ENCODE results near the gene DIP2C.
"Not testable (repeated sequence)": the region's sequence is repeated elsewhere in the genome, so short reads cannot be mapped to it uniquely, and the experiment has no call there.

Gene DIP2C

DNA sequence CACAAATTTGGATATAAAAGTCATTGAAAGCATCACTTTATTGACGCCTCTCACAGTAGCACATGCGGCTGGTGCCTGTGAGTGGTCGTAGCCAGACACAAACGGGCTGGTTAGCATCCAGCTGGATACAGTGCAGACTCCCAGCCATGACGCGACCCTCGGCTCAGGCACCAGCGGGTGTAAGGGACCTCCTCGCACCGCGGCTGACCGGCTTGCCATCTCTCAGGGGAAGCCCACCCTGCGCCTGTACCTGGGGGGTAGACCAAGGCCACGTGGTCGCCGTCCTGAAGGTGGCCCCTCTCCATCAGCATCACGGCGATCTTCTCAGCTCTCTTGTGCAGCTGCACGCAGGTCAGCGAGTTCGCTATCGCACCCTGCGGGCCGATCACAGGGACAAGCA lies 340.4 kb downstream of the DIP2C start:
- DNase-seq (ENCODE audit: low spot score), result no peak

DNA sequence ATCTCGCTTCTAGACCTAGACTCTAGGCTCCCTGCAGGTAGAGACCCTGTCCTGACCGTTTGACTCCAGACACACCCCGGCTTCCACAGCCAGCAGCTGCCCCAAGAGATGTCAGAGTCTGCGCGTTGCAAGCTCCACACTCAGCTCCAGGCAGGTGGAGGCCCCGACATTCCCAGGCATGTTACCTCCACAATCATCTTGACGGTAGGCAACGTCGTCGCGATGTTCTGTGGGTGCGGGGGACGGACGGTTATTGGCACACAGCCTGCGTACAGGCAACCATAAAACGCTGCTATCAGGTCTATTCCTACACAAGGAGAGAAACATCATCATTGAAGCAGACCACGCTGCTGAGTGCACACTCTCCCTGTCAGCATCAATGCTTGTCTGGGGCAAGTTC lies 341.0 kb downstream of the DIP2C start:
- no peak for DNase-seq (ENCODE audit: low spot score)

DNA sequence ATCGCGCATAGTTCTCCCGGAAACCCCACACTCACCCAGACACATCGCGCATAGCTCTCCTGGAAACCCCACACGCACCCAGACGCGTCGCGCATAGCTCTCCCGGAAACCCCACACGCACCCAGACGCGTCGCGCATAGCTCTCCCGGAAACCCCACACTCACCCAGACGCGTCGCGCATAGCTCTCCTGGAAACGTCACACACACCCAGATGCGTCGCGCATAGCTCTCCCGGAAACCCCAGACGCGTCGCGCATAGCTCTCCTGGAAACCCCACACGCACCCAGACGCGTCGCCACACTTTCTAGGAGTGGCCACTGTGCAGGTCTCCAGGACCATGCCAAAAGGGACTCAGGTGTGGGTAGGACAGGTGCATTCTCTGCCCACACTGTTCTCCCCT lies 341.7 kb downstream of the DIP2C start:
- not testable (repeated sequence) for DNase-seq (ENCODE audit: low spot score)

DNA sequence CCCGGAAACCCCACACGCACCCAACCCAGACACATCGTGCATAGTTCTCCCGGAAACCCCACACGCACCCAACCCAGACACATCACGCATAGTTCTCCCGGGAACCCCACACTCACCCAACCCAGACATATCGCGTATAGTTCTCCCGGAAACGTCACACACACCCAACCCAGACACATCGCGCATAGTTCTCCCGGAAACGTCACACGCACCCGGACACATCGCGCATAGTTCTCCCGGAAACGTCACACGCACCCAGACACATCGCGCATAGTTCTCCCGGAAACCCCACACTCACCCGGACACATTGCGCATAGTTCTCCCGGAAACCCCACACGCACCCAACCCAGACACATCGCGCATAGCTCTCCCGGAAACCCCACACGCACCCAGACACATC lies 342.3 kb downstream of the DIP2C start:
- not testable (repeated sequence) for DNase-seq (ENCODE audit: low spot score)

DNA sequence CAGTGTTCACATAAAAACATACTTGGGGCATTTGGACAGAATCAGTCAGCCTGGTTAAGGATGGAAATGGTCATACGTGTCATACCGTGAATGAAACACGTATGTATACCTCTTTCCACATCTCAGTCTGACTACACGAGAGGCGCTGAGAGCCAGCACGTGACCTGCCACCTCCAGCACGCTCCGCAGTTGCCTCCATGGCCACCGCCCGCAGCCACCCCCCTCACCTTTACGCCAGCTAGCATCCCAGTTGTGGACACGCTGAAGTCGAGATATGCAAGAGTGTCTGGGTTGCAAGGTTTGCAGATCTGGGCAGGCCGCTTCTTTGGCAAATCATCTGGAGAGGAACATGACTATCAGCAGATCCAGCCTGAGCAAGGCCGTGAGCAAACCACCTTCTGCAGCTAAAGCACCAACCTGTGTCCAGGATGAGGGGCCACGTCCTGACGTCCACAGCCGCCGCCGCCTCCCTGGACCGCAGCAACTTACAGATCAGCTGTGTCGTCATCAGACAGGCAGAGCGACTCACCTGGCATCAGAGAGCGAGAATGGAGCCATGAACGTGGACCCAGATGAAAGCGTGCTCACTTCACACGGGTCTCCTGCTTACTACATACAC lies 344.8 kb downstream of the DIP2C start:
- no peak for DNase-seq (ENCODE audit: low spot score)

DNA sequence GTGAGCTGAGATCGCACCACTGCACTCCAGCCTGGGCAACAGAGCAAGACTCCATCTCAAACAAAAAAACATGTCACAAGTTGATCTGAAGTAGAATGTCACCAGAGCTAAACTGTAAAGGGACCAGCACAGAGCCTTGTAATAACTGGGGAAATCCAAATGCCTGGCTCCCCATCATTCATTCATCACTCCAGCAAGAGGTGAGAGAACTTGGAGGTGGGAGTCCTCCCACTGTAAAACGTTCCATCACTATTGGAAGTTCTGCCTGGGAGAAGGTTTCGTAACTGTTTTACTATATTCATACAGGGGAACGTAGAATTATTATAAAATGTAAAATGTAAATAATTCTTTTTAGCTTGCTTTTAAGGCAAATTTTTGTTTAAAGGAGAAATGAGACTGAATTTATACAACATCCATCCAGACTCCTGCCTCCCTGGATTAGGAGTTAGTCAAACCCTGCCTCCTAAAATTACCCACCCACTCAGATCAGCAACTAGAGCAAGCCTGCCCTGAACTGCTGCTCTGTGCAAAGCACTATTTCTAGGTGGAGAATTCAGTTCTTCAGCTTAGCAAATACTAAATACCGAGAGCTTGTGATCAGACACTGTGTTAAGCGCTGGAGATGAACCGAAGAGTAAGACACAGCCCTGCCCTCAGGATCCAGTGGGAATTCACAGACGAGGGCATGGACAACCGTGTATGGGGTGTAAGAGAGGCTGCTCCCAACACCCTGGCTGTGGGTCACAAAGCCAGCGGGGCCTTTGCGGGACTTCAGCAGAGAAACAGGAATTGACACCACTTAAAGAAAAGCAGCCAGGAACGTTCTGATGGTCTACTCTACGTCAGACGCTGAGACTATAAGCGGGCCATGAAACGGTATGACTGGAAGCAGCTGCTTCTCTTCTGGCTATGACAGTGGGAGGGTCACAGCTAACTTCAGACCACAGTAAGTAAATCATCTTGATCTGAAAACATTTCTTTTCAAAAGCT lies 345.9 kb downstream of the DIP2C start:
- DNase-seq (ENCODE audit: low spot score), result no peak

DNA sequence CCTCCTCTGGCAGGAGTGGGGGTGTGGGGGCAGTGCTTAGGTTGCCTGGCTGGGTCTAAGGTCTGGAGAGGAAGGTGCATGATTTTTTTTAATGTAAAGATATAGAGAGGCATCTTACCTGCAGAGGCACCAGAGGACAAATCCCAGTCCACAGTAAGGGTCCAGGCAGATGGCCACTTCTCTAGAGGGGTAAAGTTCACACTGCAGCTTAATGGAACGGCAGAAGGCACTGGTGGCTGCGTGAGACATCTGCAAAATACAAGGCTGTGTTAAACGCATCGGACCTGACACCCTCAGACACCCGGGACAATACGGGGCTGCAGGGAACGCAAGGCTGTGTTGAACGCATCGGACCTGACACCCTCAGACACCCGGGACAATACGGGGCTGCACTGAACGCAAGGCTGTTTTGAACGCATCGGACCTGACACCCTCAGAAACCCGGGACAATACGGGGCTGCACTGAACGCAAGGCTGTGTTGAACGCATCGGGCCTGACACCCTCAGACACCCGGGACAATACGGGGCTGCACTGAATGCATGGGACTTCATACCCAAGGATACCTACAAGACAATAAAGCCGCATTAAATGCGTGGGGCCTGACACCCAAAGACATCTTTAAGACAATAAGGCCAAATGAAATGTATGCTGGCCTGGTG lies 348.3 kb downstream of the DIP2C start:
- DNase-seq (ENCODE audit: low spot score), result no peak

DNA sequence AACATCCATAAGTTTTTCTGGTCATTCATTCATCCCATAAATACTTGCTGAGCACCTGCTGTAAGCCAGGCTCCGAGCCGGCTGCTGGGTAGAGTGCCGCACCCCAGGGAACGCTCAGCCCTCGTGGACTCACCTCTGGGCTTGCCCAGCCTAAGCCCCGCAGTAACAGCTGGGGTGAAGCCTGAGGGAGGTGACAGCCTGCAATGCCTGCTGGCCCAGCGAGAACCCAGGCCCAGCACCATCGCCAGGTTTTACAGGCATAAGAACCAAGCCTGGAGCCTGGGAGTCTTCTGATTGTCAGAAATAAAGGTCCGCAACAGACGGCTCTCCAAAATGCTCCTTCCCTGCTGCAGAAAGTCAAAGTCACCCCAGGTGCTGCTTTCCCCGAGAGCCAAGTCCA lies 348.8 kb downstream of the DIP2C start:
- DNase-seq (ENCODE audit: low spot score), result no peak

DNA sequence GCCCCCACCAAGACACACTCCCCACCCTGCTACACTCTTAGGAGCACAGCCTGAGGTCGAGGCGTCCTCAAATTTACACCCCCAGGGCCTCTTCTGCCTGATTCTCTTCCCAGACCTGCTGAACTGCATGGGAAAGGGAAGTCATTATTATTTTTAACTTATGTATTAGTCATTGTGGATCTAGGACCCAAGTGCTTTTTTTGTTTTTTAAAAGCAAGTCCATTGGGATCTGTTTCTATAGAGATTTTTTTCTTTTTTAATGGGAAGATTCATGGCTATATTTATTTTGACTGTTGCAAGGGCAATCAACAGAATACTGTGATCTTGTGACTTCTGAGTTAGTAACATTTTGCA lies 350.5 kb downstream of the DIP2C start:
- DNase-seq (ENCODE audit: low spot score), result no peak

DNA sequence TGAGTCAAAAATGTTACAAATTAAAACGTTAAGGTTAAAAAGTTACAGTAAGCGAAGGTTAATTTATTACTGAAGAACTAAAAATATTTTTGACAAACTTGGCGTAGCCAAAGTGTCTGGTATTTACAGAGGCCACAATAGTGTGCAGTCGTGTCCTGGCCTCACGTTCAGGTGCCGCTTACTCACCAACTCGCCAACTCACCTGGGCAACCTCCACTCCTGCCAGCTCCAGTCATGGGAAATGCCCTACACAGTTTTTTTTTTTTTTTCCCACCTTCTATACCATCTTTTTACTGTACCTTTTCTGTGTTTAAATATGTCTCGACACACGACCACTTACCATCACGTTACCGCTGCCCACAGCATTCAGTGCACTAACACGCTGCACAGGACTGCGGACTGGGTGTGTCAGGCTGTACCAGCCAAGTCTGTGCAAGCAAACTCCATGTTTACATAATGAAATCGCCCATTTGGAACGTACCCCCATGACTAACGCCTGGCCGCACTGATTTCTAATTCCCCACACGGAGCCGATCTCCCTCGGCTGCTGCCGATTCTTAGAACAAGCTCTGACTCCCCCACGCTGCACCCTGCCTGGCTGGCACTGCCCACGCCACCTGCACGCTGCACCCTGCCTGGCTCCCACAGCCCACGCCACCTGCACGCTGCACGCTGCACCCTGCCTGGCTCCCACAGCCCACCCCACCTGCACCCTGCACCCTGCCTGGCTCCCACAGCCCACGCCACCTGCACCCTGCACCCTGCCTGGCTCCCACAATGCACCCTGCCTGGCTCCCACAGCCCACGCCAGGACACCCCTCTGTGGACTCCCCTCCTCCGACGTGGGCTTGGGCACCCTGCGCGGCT lies 351.1 kb downstream of the DIP2C start:
- no peak for DNase-seq (ENCODE audit: low spot score)

DNA sequence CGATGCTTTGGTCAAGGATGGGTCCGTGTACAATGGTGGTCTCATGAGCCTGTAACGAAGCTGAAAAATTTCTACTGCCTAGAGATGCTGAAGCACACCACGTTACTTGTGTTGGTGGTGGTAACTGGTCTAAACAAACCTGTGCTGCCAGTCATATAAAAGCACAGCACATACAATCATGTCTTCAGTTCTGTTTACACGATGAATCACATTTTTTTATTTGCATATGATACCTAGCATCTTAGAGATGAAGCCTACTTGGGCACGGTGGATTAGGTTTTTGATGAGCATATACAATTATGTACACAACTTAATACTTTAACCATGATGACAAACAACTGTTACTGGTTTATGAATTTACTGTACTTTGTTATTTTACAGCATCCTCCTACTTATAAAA lies 353.2 kb downstream of the DIP2C start:
- DNase-seq (ENCODE audit: low spot score), result no peak

DNA sequence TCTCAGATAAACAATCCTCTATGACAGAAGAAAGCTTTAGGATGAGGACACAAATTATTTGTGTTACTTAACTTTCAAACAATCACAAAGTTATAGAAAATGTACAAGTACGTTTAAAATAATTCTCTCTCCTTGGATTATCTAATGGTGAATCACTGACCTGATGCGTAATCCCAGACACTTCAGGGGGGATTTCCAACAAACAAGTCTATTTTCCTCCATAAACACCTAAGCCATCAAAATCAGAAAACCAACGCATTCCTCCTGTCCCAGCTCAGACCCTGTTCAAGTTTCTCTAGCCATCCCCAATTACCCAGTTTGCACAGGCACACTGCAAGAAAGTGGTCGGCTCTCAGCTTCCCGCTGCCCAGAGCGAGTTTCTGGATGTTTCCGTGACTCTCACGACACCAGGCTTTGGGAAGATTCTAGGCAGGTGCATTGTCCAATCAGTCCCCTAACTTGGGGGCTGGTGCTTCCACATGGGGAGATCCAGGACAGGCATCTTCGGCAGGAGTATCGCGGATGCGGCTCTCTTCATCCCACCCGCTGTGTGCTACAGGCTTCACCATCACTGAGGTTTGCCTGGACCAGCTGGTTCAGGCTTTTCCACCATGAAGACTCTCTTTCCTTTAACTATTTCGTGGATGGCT lies 354.2 kb downstream of the DIP2C start:
- no peak for DNase-seq (ENCODE audit: low spot score)

DNA sequence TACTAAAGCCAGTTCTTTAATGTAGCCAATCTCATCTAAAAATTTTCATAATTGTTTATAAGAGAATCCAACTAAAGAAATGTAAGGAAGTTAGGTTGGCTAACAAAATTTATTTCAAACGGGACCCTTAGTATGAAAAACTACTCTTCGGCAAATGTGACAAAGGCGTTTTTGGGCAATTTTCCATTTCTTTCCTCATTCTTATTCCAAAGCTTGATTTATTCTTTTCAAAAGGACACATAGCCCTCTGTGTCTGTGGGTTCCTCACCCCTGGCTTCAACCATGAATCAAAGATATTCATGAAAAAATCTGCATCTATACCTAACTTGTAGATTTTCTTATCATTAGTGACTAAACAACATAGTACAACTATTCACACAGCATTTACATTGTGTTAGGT lies 358.3 kb downstream of the DIP2C start:
- DNase-seq (ENCODE audit: low spot score), result no peak

DNA sequence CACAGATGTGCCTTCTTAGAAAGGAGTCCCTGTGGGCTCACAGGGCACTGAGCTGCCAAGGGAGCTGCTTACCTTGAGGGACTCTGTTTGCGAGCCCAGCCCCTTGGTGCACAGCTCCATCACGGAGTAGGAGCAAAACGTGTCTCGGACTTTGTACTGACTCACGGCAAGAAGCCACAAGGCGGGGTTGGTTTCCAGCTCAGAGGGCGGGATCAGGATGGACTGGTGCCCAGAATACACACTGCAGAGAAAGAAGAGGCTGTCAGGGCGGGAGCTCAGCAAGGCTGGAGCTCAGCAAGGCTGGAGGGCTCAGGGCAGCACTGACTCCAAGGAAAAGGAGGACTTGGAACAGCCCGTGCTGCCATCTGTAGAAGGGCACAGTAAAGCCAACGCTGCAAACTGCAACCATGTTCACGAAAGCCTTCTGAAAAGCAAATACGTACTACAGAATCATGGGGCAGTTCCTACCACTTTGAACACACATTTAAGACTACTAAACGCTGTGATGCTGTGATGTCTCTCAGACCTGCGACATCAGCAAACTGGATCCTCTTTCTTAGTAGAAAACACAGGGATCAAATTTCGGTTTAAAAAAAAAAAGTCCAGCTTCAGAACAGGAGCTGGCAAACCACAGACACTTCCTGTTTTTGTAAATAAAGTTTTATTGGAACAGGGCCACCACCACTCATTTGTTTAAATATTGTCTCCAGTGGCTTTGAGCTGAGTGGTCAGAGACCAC lies 359.9 kb downstream of the DIP2C start:
- DNase-seq (ENCODE audit: low spot score), result peak; percentile 36

DNA sequence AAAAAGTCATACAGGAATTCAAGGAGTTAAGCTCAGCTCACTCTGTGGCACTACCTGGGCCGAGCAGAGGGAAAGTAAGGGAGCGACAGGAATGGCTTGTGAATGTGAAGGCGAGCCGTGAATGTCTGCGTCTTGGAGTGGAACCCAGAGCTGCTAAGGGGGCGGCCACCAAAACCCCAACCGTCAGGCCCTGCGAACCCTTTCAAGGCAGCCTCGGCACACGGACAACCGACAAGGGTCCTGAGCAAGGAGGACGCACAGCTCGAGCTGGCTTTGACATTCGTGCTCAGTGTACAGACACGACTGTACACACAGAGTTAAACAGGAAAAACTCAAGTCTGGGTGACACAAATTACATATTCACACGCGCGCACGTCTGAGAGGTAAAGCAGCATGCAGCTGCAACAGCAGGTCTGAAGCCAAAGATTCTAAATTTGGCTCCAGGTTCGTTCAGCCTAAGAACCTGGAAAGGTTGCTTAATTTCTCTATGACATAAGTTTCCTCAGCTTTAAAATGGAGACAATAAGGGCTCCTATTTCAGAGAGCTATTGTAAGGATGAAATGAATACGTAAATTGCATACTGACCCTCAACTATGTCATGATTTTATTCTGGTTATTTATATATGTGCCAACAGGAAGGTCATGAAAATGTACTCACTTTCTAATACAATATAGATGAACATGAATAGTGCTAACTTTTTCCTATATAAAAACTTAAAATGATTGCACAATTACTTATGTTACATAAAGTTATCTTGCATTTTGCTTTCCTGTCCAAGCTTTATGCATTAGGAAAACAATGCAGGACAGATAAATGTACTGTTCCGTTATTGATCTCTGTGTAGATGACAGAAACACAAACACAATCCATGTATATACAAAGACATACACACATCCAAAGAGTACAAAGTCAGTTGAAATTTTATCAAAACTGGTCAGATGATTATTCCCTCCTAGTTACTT lies 361.3 kb downstream of the DIP2C start:
- no peak for DNase-seq (ENCODE audit: low spot score)

DNA sequence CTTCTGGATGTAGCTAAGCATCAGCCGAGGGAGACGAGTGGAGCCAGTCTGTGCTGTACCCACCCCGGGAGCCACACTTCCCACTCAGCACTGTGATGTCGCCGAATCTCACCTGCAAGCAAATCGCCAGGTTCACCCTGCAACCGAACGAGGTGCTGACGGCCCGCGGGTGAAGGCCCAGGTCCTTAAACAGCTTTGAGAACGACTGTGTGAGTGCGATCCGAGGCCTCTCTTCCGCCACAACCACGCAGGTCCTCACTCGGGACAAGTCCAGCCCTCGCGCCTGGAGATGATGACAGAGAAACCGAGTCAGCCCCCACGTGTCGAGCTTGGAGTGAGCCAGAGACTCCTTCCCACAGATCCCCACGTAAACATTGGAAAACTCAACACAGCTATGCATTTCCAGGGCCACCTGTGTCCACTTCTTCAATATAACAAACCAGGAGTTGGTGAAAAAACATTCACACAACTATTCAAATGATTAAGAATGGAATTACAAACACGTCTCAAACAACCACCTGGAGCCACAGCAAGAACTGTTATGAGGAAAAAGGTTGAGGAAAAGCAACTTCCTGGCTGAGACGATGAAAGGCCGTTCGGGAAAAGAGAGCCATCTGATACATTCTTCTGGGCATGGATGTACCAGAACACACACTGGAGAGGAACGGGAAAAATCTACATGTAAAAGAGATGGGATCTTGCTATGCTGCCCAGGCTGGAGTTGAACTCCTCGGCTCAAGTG lies 362.4 kb downstream of the DIP2C start:
- DNase-seq (ENCODE audit: low spot score), result no peak

DNA sequence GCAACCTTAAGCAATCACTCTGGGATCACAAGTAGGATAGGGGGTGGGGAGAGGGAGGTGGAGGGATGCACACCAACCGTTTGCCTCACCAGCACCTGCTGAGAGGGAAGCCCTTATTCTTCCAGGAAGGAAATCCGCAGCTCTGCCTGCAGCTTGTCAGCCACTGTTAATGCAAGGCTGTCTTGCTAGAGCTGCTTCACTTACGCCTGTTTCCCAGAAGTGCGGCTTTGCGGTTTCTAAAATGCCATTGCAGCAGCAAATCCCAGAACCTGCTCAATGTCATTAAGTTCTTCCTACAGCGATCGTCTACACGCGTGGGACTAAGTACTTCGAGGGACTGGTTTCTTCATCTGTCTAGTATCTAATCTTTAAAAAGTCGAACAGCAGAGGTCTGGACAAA lies 363.1 kb downstream of the DIP2C start:
- no peak for DNase-seq (ENCODE audit: low spot score)

DNA sequence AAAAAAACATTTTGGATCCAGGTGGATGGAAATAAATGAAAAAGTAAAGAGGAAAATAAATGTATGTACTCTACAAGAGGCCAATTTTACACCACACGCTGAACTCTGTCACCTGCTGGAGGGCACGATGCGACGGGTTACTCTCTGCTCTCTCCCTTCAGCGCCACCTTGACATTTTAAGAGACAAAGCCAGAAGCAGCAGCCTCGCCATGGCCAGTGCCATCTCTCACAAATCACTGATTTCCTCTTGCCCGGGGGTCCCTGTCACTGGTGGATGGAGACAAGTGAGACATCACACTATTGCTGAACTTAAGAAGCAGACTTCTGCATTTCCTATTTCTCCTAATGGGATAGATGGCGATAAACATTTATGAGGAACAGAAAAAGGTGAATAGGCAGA lies 364.2 kb downstream of the DIP2C start:
- no peak for DNase-seq (ENCODE audit: low spot score)

DNA sequence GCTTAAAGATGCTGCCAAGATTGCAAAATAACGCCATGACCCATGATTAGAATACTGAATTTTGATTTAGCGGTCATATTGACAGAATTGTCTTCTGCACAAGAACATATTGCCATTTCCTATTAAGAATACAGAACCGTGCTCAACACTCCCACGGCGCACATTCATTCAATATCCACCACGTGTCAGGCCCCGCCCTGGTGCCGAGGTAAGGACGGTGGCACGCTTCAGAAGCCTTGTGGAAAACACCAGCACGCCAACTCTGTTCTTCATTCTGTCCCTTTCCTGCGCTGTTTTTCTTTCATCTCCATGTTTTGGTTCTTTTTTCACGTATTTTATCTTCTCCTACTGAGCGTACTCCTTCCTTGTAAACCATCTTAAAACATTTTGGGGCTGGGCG lies 364.9 kb downstream of the DIP2C start:
- DNase-seq (ENCODE audit: low spot score), result no peak
